ENCODE results near the gene CDKN1C.

CDKN1C gene

DNA sequence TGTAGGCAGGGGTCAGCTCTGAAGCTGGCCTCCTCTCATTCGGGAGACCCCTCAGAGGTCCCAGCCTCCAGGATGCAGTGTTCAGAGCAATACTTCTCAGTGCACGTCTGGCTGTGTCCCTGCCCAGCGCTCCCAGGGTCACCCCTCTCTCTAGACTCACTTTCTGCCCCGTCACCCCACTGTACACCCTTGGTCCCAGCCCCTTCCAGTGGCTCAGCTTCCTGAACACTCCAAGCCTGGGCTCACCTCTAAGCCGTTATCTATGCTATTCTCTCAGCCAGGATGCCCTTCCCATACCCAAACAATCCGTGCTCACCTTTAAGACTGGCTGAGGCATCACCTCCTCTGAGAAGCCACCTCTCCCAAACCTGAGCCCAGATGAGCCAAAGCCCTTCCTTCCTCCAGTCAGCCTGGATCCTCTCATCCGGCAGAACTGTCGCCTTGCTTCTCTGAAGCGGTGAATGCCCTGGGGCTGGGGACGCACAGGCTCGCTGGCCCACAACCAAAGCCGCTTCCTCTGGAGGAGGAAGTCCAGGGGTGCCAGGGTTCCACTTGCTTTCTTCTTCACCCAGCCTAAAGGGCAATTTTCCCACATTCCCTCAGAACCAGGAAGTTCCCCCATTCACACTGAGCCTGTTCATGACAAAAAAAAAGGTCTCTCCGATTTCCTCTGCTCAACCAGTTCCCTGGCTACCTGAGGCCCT, 13.7 kb upstream of the CDKN1C start:
- peak overlapping the region; percentile 52 to 81 for H3K27ac ChIP-seq
- no peak overlapping the region for H3K4me3 ChIP-seq
- TF ChIP-seq, protein P1, sequence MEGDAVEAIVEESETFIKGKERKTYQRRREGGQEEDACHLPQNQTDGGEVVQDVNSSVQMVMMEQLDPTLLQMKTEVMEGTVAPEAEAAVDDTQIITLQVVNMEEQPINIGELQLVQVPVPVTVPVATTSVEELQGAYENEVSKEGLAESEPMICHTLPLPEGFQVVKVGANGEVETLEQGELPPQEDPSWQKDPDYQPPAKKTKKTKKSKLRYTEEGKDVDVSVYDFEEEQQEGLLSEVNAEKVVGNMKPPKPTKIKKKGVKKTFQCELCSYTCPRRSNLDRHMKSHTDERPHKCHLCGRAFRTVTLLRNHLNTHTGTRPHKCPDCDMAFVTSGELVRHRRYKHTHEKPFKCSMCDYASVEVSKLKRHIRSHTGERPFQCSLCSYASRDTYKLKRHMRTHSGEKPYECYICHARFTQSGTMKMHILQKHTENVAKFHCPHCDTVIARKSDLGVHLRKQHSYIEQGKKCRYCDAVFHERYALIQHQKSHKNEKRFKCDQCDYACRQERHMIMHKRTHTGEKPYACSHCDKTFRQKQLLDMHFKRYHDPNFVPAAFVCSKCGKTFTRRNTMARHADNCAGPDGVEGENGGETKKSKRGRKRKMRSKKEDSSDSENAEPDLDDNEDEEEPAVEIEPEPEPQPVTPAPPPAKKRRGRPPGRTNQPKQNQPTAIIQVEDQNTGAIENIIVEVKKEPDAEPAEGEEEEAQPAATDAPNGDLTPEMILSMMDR (IDR thresholded peaks at IDR 0.05): no peak
- DNase-seq (ENCODE audit: low spot score): no peak

DNA sequence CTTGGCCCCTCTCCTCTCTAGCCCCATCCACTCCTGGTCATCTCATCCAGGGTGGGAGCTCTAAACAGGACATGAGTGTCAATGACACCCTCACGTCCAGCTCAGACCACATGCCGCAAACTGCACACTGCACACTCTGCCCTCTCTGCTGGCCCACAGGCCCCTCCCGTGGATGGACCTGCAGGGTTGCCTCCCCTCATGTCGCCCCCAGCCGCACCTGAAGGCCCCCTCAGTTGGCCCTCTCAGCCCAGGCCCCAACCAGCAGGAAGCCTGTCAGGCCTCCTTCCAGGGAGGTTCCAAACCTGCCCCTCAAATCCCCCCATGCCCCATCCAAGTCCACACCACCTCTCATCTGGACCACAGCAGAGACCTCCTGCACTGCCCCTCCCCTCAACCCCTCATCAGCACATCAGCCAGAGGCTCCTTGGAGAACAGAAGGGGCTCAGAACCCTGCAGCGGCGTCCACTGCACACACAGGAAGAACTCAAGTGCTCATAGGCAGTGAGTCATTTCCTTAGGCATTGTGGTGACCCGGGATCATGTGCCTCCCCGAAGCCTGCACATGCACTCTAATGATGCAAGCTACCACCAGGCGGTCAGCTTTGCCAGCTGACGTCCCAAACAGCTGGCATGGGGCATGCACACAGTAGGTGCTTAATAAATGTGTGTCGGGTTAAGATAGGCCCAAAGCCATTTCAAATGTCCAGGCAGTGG, 12.9 kb upstream of the CDKN1C start:
- peak; percentile 84 for DNase-seq (ENCODE audit: low spot score)
- TF ChIP-seq, protein P1 (IDR thresholded peaks at IDR 0.05): no peak
- Histone ChIP-seq H3K4me3 (peak overlapping the region; percentile 15), H3K27ac (peak overlapping the region; percentile 52 to 81)

DNA sequence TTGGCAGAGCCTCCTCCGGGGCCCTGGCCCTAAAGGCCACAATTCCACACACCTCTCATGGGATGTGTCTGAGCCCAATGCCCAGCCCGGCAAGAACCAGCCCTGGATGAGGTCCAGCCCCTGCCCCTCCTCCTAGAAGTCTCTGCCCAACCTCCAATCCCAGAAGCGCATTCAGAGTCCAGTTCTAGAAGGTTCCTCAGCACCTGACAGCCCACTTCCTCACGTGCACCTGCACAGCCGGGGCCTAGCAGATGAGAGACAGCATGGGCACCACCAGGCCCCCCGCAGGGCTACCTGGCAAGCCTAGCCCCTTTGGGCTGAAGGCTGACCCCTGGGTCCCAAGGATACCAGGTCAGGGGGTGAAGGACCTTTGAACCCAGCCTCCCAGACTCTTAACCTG, 11.5 kb upstream of the CDKN1C start:
- H3K4me3 ChIP-seq: no peak overlapping the region
- TF ChIP-seq, protein P1 (IDR thresholded peaks at IDR 0.05): no peak
- no peak for DNase-seq (ENCODE audit: low spot score)
- no peak overlapping the region for H3K27ac ChIP-seq

DNA sequence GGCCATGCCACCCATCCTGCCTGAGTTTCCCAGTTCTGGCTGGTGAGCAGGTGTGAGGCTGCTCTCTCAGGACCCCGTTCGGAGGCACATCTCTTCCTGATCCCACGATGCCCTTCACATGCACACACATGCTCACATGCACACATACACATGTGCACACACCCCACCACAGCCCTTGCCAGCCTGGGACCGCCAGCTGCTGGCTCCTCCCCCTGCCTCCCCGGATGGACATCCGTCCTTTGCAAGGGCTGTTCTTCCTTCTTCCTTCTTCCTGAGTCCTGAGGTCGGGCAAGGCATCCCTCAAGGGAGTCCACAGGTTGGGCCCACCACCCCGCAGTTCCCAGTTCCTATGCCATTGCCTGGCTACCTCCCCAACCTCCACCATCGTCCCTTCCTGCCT, 10.5 kb upstream of the CDKN1C start:
- H3K4me3 ChIP-seq: no peak overlapping the region
- TF ChIP-seq, protein P1 (IDR thresholded peaks at IDR 0.05): no peak
- no peak overlapping the region for H3K27ac ChIP-seq
- no peak for DNase-seq (ENCODE audit: low spot score)

DNA sequence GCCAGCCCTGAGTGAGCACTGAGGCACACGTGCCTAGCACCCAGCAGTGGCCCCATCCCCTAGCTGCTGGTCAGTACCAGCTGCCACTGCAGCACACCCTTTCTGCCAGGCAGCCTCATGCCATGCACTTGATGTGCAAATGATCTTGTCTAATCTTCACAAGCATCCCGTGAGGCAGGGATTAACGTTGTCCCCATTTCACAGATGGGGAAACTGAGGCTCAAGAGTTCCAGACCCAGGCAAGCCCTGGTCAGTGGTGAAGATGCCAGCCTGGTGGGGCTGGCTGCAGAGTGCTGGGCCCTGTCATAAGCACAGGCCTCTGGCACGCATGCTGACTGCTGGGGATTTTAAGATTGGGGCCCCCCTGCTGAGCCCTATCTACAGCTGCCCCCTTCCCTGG, 8.4 kb upstream of the CDKN1C start:
- DNase-seq (ENCODE audit: low spot score): no peak
- Histone ChIP-seq H3K27ac (no peak overlapping the region), H3K4me3 (no peak overlapping the region)
- TF ChIP-seq, protein P1 (IDR thresholded peaks at IDR 0.05): no peak

DNA sequence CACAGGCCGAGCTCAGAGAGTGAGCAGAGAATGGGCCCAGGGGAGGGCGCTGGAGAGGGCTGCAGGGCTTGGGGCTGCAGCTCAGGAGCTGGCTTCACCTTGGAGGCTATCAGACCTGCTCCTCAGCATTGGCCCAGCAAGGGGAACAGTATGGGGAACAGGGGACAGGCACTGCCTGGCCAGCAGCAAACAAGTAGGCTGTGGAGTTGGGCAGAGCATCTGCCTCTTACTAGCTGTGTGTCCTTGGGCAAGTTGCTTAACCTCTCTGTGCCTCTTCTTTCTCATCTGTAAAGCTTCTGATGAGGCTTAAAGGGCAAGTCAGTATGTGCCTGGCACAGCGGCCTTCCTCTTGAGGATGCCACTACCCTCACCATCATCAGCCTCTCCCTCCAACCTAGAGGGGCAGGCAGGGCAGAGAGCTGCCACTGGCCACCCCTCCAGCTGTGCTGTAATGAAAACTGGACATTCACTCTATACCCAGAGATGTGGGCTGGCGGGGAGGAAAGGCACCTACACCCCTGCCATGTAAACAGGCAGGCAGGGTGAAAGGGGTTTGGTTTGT, 7.5 kb upstream of the CDKN1C start:
- Histone ChIP-seq H3K27ac (peak overlapping the region; percentile 22 to 79), H3K4me3 (peak overlapping the region; percentile 74)
- TF ChIP-seq, protein P1 (IDR thresholded peaks at IDR 0.05): no peak
- DNase-seq (ENCODE audit: low spot score): no peak
